Hepatocyte (in vitro differentiated cells): ENCODE data around the gene AGPS.

ENCODE experiments used
- CTCF ChIP-seq: fragments of 200-600 bp; sonication (generic); IDR thresholded peaks from 2 replicates; pipeline ENCODE4 v1.5.1; 2016; ENCODE audit warnings: antibody characterized with exemption, mild to moderate bottlenecking; ENCODE audit not compliant: poor library complexity
- EZH2 ChIP-seq: fragments of 200-600 bp; sonication (generic); IDR thresholded peaks from 2 replicates; pipeline ENCODE4 v1.6.1; 2016; ENCODE audit warnings: antibody characterized with exemption, mild to moderate bottlenecking, borderline replicate concordance

GRCh38 chr2:177585234-177585863 is 192.8 kb downstream of the AGPS start:
- TF ChIP-seq CTCF (no peak), EZH2 (no peak)
